Activated CD8-positive, alpha-beta T cell treated with anti-CD3 and anti-CD28 coated beads for 36 hours (primary cell): Measurements from ENCODE around the gene CLIP2. TPM values are rescaled to one million over a fixed set of nuclear protein-coding genes. Genes with fewer than 3 reads are reported as not detected.

Experiments
- ATAC-seq: fragments of 200-7000 bp; cut with Tn5 transposase; one replicate; pipeline ENCODE4 v1.10.0; 2021; ENCODE audit warnings: mild to moderate bottlenecking, moderate library complexity
- CTCF ChIA-PET: fragments of 350-600 bp; sonication (Branson Sonifier 250); formaldehyde crosslinking; loops from one replicate; lab custom pipeline; 2021; ENCODE audit warnings: antibody characterized with exemption; lab: Charles Lee
- POLR2A ChIA-PET: fragments of 350-600 bp; sonication (Branson Sonifier 250); formaldehyde crosslinking; loops from one replicate; lab custom pipeline; 2021; ENCODE audit warnings: antibody characterized with exemption; lab: Charles Lee
- DNase-seq: peaks from one replicate; pipeline ENCODE4 v3.0.0-alpha.2; 2020
- H3K27ac Mint-ChIP-seq: one replicate; pipeline ENCODE4 v1.8.0; 2021; ENCODE audit warnings: mild to moderate bottlenecking, mixed read lengths
- H3K27me3 Mint-ChIP-seq: one replicate; pipeline ENCODE4 v1.8.0; 2021; ENCODE audit warnings: mixed read lengths
- H3K36me3 Mint-ChIP-seq: one replicate; pipeline ENCODE4 v1.8.0; 2021; ENCODE audit warnings: low read depth, mixed read lengths
- H3K4me1 Mint-ChIP-seq: one replicate; pipeline ENCODE4 v1.8.0; 2021; ENCODE audit warnings: low read depth, mixed read lengths
- H3K4me3 Mint-ChIP-seq: one replicate; pipeline ENCODE4 v1.8.0; 2021; ENCODE audit warnings: mild to moderate bottlenecking, moderate library complexity, mixed read lengths
- H3K9me3 Mint-ChIP-seq: one replicate; pipeline ENCODE4 v1.8.0; 2021; ENCODE audit warnings: mixed read lengths
- CTCF ChIP-seq: fragments of 200-600 bp; IDR thresholded peaks from one replicate; pipeline ENCODE4 v1.8.0; 2022; ENCODE audit warnings: antibody characterized with exemption, mild to moderate bottlenecking
- intact Hi-C: fragments of 100-400 bp; cut with micrococcal nuclease; formaldehyde crosslinking; loops from one replicate; pipeline ENCODE4 v1.10.0; 2022
- total RNA-seq, 2 experiments: library from RNA; stranded (reverse); gene quantifications; one replicate each; pipeline ENCODE4 v1.2.3, GENCODE V29; 2021

CLIP2 gene
- total RNA-seq, 2 experiments from 2014 or later, result 1.3 to 1.4 TPM

- intact Hi-C loops, result no loop called here
- no peaks in the 10 kb centered on the region for H3K36me3 Mint-ChIP-seq
- ATAC-seq (no peak), DNase-seq (no peak)
- no peak overlapping the region for H3K27ac Mint-ChIP-seq
- H3K4me3 Mint-ChIP-seq, result no peak overlapping the region
- TF ChIP-seq CTCF, result no peak
- ChIA-PET POLR2A (interaction anchor here (1.1 kb wide), 1 partner anchor 9 kb away, joined by 3 read pairs; no protein-coding TSS in a partner anchor), CTCF (interaction anchor here (2.1 kb wide), 1 partner anchor 138 kb away, joined by 8 read pairs; no protein-coding TSS in a partner anchor)
- no peaks in the 10 kb centered on the region for H3K4me1 Mint-ChIP-seq
- no peaks in the 10 kb centered on the region for H3K9me3 Mint-ChIP-seq
- H3K27me3 Mint-ChIP-seq, result peaks cover 5% of the 10 kb centered on the region
These were observed 25.6 kb upstream of the CLIP2 start for GRCh38 chr7:74263399-74264120.

- Mint-ChIP-seq H3K27ac (no peak overlapping the region), H3K4me1 (no peaks in the 10 kb centered on the region), H3K27me3 (peaks cover 8% of the 10 kb centered on the region), H3K9me3 (no peaks in the 10 kb centered on the region), H3K4me3 (no peak overlapping the region), H3K36me3 (no peaks in the 10 kb centered on the region)
- ChIA-PET CTCF (interaction anchor here (1.3 kb wide), 1 partner anchor 134 kb away, joined by 4 read pairs; no protein-coding TSS in a partner anchor), POLR2A (no interaction called here)
- ATAC-seq (no peak), DNase-seq (no peak)
- intact Hi-C loops, result no loop called here
- no peak for TF ChIP-seq CTCF
These were observed 22.8 kb upstream of the CLIP2 start for GRCh38 chr7:74266191-74266963.

- no peak for ATAC-seq
- Mint-ChIP-seq H3K4me1 (peaks cover 11% of the 10 kb centered on the region), H3K9me3 (no peaks in the 10 kb centered on the region), H3K27ac (no peak overlapping the region), H3K4me3 (no peak overlapping the region), H3K36me3 (no peaks in the 10 kb centered on the region), H3K27me3 (peaks cover 8% of the 10 kb centered on the region)
- CTCF ChIA-PET, result interaction anchor here (1.0 to 1.5 kb wide), 2 partner anchors 62 to 133 kb away, joined by 3 to 5 read pairs; no protein-coding TSS in a partner anchor
- POLR2A ChIA-PET, result no interaction called here
- intact Hi-C loops, result no loop called here
- DNase-seq, result no peak
- no peak for TF ChIP-seq CTCF
These were observed 21.2 kb upstream of the CLIP2 start for GRCh38 chr7:74267756-74268565.

GRCh38 chr7:74269757-74270277 is 19.4 kb upstream of the CLIP2 start:
- CTCF ChIA-PET, result interaction anchor here (2.6 kb wide), 1 partner anchor 131 kb away, joined by 15 read pairs; no protein-coding TSS in a partner anchor
- no peaks in the 10 kb centered on the region for H3K36me3 Mint-ChIP-seq
- TF ChIP-seq CTCF, result no peak
- H3K9me3 Mint-ChIP-seq, result no peaks in the 10 kb centered on the region
- intact Hi-C loops, result loop anchor here (2.0 to 10.0 kb wide), 2 partner anchors 19 to 115 kb away; partner anchors contain the start of gene CLIP2
- H3K27ac Mint-ChIP-seq, result no peak overlapping the region
- peaks cover 8% of the 10 kb centered on the region for H3K27me3 Mint-ChIP-seq
- peaks cover 11% of the 10 kb centered on the region for H3K4me1 Mint-ChIP-seq
- peak; percentile 79 for DNase-seq
- ATAC-seq, result peak; percentile 87
- POLR2A ChIA-PET, result no interaction called here
- H3K4me3 Mint-ChIP-seq, result peak overlapping the region; percentile 67
